Choroid plexus epithelial cell (primary cell): ENCODE results near the gene ZFTA.

ENCODE experiments used
- DNase-seq: peaks from one replicate; pipeline ENCODE4 v3.0.0-alpha.2; 2010; ENCODE audit warnings: low read depth
- H3K4me3 ChIP-seq: 2 replicates; pipeline ENCODE4 v1.5.1; 2011; ENCODE audit warnings: low read depth, mild to moderate bottlenecking, control low read depth, low read length, moderate library complexity
- CTCF ChIP-seq: conservative IDR thresholded peaks from 2 replicates; pipeline ENCODE4 v1.5.1; 2011; ENCODE audit warnings: low read depth, mild to moderate bottlenecking, control low read depth, inconsistent platforms, low read length, moderate library complexity

The ZFTA gene

GRCh38 chr11:63766531-63767235 lies 1.9 kb downstream of the ZFTA start:
- TF ChIP-seq CTCF, result no peak
- no peak for DNase-seq
- H3K4me3 ChIP-seq, result peak overlapping the region; percentile 65

- no peak for TF ChIP-seq CTCF
- no peak overlapping the region for H3K4me3 ChIP-seq
- no peak for DNase-seq
These were observed 2.8 kb downstream of the ZFTA start for GRCh38 chr11:63765688-63766241.

DNA sequence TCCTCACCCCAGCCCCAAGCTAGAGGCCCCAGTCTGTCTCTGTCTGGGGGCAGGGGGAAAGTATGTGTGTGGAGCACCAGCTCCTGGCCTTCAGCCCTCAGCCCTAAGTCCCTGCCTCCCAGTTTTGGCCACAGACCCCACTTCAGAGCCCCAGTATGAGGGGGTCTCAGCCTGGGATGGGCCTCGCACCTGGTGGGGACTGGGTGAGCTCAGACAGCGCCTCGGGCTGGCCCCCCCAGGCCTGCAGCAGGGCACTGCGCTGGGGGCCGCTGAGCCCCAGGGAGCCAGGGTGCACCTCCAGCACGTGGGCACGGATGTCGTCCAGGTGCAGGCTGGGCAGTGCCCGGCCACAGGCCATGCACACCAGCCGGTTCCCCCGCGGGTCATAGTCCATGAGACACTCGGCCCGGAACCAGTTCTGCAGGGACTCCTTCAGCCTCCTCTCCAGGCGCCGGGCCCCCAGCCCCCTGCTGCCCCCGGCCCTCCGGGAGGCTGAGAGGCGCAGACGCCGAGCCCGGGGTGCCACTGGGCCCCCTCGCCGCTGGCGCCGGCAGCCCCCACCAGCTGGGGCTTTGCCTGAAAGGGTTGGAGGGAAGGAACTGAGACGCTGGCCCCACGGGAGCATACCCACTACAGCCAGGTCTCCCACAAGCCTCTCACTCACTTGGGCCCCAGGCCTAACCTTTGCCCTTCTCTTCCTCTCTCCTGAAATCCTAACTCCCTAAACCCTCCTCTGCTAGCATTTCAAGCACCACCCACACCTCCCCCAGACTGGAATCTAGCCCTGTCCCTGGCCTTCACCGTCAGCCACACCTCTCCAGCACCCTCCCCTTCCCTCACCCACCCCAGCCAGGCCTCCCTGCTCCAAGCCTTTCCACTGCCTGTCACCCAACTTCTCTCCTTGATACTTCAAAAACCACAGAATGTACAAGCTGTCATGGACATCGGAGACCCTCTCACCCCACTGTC lies 3.6 kb downstream of the ZFTA start:
- peak; percentile 20 for DNase-seq
- TF ChIP-seq CTCF, result no peak
- H3K4me3 ChIP-seq, result no peak overlapping the region

DNA sequence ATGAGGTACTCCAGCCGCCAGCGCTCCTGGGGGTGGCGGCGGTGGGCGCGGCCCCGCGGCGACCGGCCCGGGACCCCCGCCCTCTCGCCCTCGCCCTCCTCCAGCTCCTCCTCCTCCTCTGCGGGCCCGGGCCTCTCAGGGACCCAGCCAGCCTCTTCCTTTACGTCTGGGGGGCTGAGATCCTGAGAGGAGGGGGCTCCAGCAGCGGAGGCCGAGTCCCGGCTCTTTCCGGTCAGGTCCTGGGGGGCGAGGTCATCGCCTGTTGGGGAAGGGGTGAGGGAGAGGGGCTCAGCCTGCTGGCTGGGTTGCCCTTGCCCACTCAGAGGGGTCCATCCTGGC lies 4.3 kb downstream of the ZFTA start:
- no peak for DNase-seq
- H3K4me3 ChIP-seq, result no peak overlapping the region
- TF ChIP-seq CTCF, result no peak

DNA sequence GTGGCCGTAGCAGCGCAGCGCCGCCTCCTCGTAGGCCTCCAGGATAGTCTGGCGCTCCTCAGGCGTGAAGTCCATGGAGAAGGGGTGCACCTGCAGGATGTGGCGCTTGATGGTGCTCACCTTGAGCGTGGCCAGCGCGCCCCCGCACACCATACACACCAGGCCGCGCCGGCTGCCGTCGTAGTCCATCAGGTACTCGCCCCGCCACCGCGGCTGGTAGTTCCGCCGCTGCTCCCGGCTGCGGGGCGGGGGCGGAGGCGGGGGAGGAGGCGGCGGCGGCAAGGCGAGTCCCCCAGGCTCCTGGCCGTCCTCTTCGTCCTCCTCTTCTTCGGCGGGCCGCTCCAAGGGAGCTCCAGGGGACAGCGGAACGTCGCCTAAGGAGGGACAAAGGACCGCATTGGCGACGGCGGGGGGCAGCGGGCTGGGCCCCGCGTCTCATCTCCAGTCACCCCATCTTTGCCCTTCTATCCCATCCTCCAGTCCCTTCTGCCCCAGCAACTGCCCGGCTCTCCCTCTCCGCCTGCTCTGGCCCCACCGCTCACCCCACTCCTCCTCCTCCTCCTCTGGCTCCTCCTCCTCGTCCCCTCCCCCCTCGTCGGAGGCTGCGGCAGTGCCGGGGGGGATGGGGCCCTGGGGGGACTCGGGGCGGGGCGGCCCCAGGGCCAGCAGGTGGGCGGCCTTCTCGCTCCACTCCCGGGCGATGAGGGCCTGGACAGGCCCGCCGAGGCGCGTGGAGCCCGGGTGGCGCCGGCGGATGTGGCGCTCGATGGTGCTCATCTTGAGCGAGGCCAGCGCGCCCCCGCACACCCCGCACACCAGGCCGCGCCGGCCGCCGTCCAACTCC lies 4.9 kb downstream of the ZFTA start:
- no peak for TF ChIP-seq CTCF
- H3K4me3 ChIP-seq, result peak overlapping the region; percentile 36
- DNase-seq, result no peak

- peak overlapping the region; percentile 42 for H3K4me3 ChIP-seq
- no peak for DNase-seq
- no peak for TF ChIP-seq CTCF
These were observed 5.7 kb downstream of the ZFTA start for GRCh38 chr11:63762654-63763495.
